MCF 10A (cell line): ENCODE data around the gene LPA. TPM values are rescaled to one million over a fixed set of nuclear protein-coding genes. Genes with fewer than 3 reads are reported as not detected.

Source experiments
- BruUV-seq: library from RNA; stranded (reverse); fragments of 400-500 nt; replicated peaks from 2 replicates; lab custom pipeline; 2021; lab: Mats Ljungman, UMichigan
- CTCF ChIA-PET: fragments of 300-600 bp; sonication (Branson Sonifier 250); formaldehyde crosslinking; extraction: SDS; loops from one replicate; lab custom pipeline; 2021; ENCODE audit warnings: antibody characterized with exemption, inconsistent platforms; lab: Yijun Ruan, JAX
- POLR2A ChIA-PET: fragments of 300-600, 350-650 bp; sonication (Branson Sonifier 250); formaldehyde crosslinking; extraction: SDS; loops from one replicate; lab custom pipeline; 2020; ENCODE audit warnings: antibody characterized with exemption, inconsistent platforms; lab: Yijun Ruan, JAX
- DNase-seq: peaks from one replicate; pipeline ENCODE4 v3.0.0-alpha.2; 2018; ENCODE audit not compliant: unreplicated experiment
- H3K27ac Mint-ChIP-seq: one replicate; pipeline ENCODE4 v1.8.0; 2022; ENCODE audit warnings: mild to moderate bottlenecking, low read depth, mixed read lengths; ENCODE audit not compliant: unreplicated experiment
- H3K27me3 Mint-ChIP-seq: one replicate; pipeline ENCODE4 v1.8.0; 2022; ENCODE audit warnings: mixed read lengths; ENCODE audit not compliant: insufficient read depth, unreplicated experiment
- H3K36me3 Mint-ChIP-seq: one replicate; pipeline ENCODE4 v1.8.0; 2022; ENCODE audit warnings: mild to moderate bottlenecking, moderate library complexity, mixed read lengths; ENCODE audit not compliant: insufficient read depth, unreplicated experiment
- H3K4me1 Mint-ChIP-seq: one replicate; pipeline ENCODE4 v1.8.0; 2022; ENCODE audit warnings: mixed read lengths; ENCODE audit not compliant: insufficient read depth, unreplicated experiment
- H3K4me3 Mint-ChIP-seq: one replicate; pipeline ENCODE4 v1.8.0; 2022; ENCODE audit warnings: mild to moderate bottlenecking, moderate library complexity, mixed read lengths; ENCODE audit not compliant: unreplicated experiment
- H3K9me3 Mint-ChIP-seq: one replicate; pipeline ENCODE4 v1.8.0; 2022; ENCODE audit warnings: mixed read lengths; ENCODE audit not compliant: unreplicated experiment
- CTCF ChIP-seq: fragments of 200-600 bp; IDR thresholded peaks from one replicate; pipeline ENCODE4 v1.8.0; 2022; ENCODE audit warnings: antibody characterized with exemption, mild to moderate bottlenecking; ENCODE audit not compliant: unreplicated experiment
- intact Hi-C: fragments of 100-400 bp; cut with micrococcal nuclease; formaldehyde crosslinking; loops from 2 replicates; pipeline ENCODE4 v1.14.1; 2022
- total RNA-seq: library from RNA; stranded (reverse); gene quantifications from 2 replicates; pipeline ENCODE4 v1.2.3, GENCODE V29; 2022

LPA gene
- total RNA-seq, 1 experiment from 2014 or later: not detected

GRCh38 chr6:160662842-160663241 lies 1.2 kb downstream of the LPA start:
- ChIA-PET CTCF (interaction anchor here (0.9 kb wide), 1 partner anchor 141 kb away, joined by 4 read pairs; no protein-coding TSS in a partner anchor), POLR2A (no interaction called here)

DNA sequence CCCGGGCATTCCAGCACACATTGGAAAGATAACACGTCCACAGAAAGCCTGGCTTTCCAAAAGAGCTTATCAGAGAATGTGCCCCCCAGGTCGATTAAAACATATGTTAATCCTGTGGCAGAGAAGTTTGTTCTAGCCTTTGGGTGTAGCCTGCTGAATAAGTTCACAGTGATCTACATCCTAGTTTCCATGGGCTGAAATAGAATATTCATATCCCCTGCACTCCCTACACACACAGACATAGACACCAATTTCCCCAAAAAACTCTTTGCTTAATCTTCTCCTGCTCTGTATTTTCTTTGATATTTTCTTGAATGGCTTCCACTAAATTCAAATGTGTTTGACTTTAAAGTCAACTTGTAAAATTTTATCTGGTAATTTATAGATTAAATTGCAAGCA lies 1.6 kb downstream of the LPA start:
- H3K4me3 Mint-ChIP-seq: no peak overlapping the region
- intact Hi-C loops: no loop called here
- H3K27me3 Mint-ChIP-seq: peaks cover 49% of the 10 kb centered on the region
- BruUV-seq: no TSS peak
- no peak for TF ChIP-seq CTCF
- DNase-seq: no peak
- no peak overlapping the region for H3K27ac Mint-ChIP-seq
- POLR2A ChIA-PET: no interaction called here
- no peaks in the 10 kb centered on the region for H3K9me3 Mint-ChIP-seq
- no peaks in the 10 kb centered on the region for H3K36me3 Mint-ChIP-seq
- CTCF ChIA-PET: interaction anchor here (0.9 kb wide), 1 partner anchor 141 kb away, joined by 4 read pairs; no protein-coding TSS in a partner anchor
- no peaks in the 10 kb centered on the region for H3K4me1 Mint-ChIP-seq

More at GRCh38 chr6:160662842-160663241, 1.2 kb downstream of the LPA start:
- intact Hi-C loops: no loop called here
- Mint-ChIP-seq H3K36me3 (no peaks in the 10 kb centered on the region), H3K9me3 (no peaks in the 10 kb centered on the region), H3K4me1 (no peaks in the 10 kb centered on the region), H3K27me3 (peaks cover 46% of the 10 kb centered on the region), H3K4me3 (no peak overlapping the region), H3K27ac (no peak overlapping the region)
- BruUV-seq: no TSS peak
- no peak for TF ChIP-seq CTCF
- DNase-seq: no peak

DNA sequence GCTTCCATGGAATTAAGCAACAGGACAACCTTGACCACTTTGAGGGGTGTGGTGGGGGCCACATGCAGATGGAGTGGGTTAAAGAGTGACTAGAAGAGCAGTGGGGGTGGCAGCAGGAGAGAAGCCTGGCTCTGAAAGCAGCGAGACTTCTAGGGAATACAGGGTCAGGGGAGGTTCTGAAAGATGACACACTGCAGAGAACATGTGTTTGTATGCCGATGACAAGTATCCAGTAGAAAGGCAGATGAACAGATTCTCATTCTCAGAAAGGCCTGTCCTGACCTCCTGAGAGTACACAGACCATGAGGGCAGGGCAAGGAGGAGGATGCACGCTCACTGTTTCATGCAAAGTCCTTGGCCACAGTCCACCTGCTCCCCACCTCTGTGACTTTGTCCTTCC lies 2.9 kb downstream of the LPA start:
- Mint-ChIP-seq H3K27ac (no peak overlapping the region), H3K36me3 (no peaks in the 10 kb centered on the region), H3K27me3 (peaks cover 49% of the 10 kb centered on the region), H3K4me1 (no peaks in the 10 kb centered on the region), H3K9me3 (no peaks in the 10 kb centered on the region), H3K4me3 (no peak overlapping the region)
- DNase-seq: no peak
- no TSS peak for BruUV-seq
- intact Hi-C loops: no loop called here
- ChIA-PET POLR2A (no interaction called here), CTCF (interaction anchor here (0.7 kb wide), 1 partner anchor 122 kb away, joined by 3 read pairs; no protein-coding TSS in a partner anchor)
- no peak for TF ChIP-seq CTCF

GRCh38 chr6:160659562-160659961 lies 4.5 kb downstream of the LPA start:
- Mint-ChIP-seq H3K27me3 (peaks cover 51% of the 10 kb centered on the region), H3K27ac (no peak overlapping the region), H3K9me3 (no peaks in the 10 kb centered on the region), H3K36me3 (no peaks in the 10 kb centered on the region), H3K4me3 (no peak overlapping the region), H3K4me1 (no peaks in the 10 kb centered on the region)
- intact Hi-C loops: no loop called here
- TF ChIP-seq CTCF: no peak
- no peak for DNase-seq
- CTCF ChIA-PET: interaction anchor here (0.9 to 1.5 kb wide), 2 partner anchors 8 to 10 kb away, joined by 3 to 6 read pairs; no protein-coding TSS in a partner anchor
- POLR2A ChIA-PET: interaction anchor here (0.7 kb wide), 1 partner anchor 152 kb away, joined by 3 read pairs; no protein-coding TSS in a partner anchor
- BruUV-seq: no TSS peak
